Stimulated activated CD8-positive, alpha-beta memory T cell treated with anti-CD3 and anti-CD28 coated beads, Interleukin-12 subunit alpha, Interleukin-12 subunit beta, amount 100 ng/mL, for 24 hours (primary cell): ENCODE results near the gene BMAL1.

Experiments used
- DNase-seq: peaks from one replicate; pipeline ENCODE4 v3.0.0-alpha.2; 2020; ENCODE audit errors: extremely low read depth

The BMAL1 gene

DNA sequence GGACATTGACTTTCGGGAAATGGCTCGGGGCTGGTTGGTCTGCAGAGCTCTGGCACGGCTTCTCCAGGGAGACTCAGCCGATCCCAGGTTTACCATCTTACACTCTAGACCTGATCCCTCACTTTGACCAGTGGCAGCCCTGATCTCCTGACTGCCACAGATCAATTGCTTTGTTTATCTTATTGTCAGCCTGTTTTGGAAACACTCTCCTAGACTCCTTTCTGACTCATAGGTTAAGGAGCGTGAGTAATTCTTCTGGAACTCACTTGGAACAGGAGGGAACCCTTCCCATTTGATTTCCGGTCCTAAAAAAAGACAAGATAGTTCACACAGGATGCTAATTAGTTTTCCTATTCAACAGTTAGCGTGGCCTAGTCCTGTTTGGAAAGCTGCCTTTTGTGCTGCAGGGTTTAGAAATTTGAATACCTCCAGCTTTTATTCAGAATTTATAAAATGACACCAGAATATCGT lies 16.0 kb upstream of the BMAL1 start:
- no peak for DNase-seq

DNA sequence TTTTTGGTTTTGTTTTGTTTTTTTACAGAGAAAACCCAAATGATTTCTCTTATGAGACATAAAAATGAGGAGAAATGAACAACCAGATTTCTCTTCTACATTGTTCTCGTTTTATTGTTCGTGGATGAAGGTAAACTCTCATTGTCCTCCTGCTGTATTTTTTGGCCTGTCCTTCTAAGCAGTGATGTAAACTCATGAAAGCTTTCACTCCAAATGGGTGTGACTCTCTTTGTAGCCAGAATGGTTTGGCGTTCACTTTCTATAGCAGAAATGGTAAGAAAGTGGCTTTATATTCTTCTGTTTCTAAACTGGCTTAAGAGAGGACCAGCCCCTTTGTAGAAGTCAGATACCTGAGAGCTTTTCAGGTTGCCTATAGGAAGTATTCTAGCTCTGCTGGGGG lies 15.5 kb upstream of the BMAL1 start:
- no peak for DNase-seq

GRCh38 chr11:13268791-13269190 lies 8.8 kb upstream of the BMAL1 start:
- DNase-seq = no peak

DNA sequence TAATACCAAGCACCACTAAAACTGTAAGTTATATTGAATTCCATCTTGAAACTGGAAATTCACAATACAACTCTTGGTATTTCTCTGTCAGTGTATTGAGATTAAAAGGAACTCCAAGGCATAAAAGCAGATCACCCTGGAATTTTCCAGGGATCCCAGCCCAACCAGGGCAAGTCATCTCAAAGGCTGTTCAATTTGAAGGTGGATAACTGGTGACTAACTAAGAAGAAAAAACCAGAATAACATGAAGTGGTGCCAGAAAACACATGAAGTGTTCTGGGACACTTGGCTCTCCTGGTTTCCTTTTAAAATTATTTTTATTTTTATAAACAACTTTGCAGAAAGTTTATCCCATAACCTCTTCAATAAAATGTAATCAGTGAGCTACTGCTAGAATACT lies 7.8 kb upstream of the BMAL1 start:
- no peak for DNase-seq

DNA sequence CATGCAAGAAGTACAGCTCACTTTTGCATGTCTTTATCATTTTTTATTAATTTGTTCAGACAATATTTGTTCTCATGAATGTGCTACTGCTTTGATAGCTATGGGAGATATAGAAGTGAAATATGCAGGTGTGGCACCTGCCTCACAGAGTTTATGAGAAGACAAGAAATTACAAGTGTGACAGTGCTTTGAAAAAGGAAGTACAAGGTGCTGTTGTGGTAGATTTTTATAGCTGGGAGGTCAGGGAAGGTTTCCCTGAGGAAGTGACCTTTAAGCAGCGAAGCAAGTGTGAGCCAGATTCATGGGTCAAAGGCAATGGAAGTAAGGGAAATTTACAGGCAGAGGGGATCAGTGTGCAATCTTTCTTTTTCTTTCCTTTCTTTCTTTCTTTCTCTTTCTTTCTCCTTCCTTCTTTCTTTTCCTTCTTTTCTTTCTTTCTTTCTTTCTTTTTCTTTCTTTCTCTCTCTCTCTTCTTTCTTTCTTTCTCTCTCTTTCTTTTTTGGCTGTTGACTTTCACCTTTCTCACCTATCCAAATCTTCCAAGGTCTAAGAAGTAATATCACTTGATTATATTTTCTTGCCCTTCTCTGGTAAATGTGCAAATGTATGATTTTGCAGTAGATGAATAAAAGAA lies 6.4 kb upstream of the BMAL1 start:
- DNase-seq = no peak

GRCh38 chr11:13276454-13276831 lies 1.1 kb upstream of the BMAL1 start:
- DNase-seq = no peak

- DNase-seq = peak; percentile 90
Measured at GRCh38 chr11:13276832-13277767, 490 bp upstream of the BMAL1 start.

DNA sequence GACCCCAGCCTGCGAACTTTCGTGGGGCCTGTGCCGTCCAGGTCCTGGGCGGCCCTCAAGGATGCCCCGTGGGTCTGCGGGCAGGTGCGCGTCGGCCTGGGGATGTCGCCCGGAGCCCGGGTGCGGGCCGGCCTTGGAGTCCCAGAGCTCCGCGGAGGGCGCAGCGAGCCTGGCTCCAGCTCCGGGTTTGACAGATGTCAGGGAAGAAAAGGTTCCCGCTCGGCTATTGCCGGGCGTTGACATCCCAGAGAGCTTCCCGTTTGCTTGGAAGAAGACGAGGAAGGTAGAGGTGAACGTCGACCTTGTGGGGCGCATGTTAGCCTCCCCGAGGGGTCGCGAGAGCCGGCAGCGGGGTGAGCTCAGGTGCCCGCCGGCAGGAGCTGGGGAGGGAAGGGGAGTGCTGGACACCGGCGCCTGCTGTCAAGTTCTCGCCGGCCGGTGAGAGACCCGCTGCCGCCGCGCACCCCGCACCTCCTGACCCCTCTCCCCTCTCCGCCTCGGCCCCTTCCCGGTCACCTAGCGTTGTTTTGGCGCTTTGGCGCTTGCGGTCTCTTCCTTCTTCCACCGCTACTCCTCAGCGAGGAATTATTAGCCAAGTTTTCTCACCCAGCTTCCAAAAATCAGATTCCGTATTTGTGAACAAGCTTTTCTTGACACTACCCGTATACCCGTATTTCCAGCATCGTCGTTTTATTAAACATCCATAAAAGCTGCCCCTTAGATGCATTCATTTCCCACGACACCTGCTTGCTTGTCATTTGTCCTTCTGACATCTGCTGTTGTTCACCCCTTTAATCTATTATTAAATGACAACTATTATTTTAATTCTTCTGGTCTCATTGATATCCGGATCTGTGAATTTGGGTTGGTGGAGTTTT lies 1.3 kb downstream of the BMAL1 start:
- DNase-seq = no peak

- DNase-seq = no peak
Measured at GRCh38 chr11:13279487-13279834, 1.9 kb downstream of the BMAL1 start.

GRCh38 chr11:13280092-13280722 lies 2.6 kb downstream of the BMAL1 start:
- no peak for DNase-seq

DNA sequence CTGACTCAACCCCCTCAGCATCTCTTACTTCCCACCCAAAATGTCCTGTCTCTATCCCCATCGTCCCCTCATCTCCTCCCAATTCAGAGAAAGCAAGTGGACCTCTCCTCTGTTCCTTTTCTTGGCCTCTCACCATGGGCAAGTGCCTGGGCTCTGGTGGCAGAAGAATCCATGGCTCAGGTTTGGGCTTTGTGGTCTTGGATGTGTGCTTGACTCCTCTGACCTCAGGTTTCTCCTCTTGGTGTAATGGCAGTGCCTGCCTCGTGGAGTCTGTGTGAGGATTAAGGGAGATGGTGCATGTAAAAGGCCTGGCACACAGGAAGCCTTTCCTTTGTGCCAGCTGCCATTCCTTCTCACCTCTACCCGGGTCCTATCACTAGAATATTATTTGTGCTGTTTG lies 3.2 kb downstream of the BMAL1 start:
- DNase-seq = no peak

DNA sequence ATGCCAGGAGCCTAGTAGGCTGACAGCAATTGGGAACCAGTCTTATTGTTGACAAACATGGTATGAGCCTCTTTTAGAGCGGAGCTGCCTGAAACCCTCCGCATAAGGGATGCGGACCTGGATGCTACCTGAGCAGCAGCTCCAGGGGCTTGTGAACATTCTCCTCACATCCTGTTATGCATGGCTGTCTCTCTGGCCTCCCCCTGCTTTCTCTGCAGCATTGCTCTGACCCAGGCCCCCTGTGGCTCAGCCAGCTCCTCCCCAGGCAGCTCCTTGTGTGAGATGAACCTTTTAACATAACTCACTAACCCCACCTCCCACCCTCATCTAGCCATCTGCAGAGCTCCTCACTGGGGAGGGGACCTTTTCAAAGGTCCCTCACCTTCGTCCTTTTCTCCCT lies 6.0 kb downstream of the BMAL1 start:
- DNase-seq = no peak

- no peak for DNase-seq
Measured at GRCh38 chr11:13284776-13285588, 7.4 kb downstream of the BMAL1 start.

GRCh38 chr11:13286279-13286821 lies 8.8 kb downstream of the BMAL1 start:
- no peak for DNase-seq

GRCh38 chr11:13287036-13287435 lies 9.4 kb downstream of the BMAL1 start:
- no peak for DNase-seq

DNA sequence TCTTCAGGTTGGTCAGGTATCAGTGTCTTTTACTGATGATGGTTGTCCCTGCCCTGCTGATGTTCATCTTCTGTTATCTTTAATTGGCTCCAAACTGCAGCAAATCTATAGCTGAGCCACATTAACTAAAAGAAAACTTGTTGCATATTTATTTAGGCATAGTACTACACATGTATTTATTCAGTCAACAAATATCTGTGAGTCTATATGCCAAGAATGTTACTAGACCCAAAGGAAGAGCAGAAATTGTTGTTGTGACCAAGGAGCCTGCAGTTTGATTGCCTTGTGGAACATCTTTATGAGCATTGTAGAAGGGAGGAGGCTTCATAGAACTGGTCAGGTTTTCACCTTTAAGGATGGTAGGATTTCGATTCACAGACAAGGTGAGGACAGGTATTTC lies 10.1 kb downstream of the BMAL1 start:
- no peak for DNase-seq

- DNase-seq = no peak
Measured at GRCh38 chr11:13288375-13289029, 10.9 kb downstream of the BMAL1 start.

- DNase-seq = no peak
Measured at GRCh38 chr11:13289081-13289480, 11.5 kb downstream of the BMAL1 start.

DNA sequence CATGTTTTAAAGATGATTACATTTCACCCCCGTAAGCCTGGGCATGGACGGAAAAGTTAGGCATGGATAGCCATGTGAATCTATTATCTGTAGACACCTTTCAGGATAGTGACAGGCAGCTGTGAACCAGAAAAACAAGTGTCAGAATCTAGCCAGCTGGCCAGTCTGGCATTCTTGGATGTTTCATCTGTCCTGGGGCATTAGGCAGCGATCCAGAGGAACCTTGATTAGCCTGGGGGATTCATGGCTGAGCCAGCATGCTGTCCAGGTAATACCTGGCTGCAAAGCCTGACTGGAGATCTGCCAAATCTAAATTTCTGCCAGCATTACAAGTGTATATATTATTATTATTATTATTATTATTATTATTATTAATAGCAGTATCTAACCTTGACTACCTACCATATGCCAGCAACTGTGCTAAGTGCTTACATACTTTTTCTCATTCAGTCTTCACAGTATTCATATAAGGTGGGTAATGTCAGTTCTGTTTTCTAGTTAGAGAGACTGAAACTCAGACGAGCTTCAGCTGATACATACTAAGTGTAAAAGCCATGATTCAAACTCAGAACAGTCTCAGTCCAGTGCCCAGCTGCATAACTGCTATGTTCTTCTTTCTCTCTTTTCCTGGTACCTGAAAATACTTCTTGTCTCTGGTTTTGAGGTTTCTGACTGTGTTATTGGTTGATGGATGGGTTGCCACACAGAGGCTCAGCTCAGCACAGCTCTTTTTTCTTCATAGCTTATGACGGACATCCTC lies 12.8 kb downstream of the BMAL1 start:
- no peak for DNase-seq
